Esophagus squamous epithelium (tissue), 5 donors: Measurements from ENCODE around the gene LCAT. TPM values are rescaled to one million over a fixed set of nuclear protein-coding genes. Genes with fewer than 3 reads are reported as not detected.

Experiments
- DNase-seq: peaks from one replicate; lab custom pipeline; 2025; lab: John Stamatoyannopoulos, UW
- H3K27ac ChIP-seq, 4 donors: fragments of 200-600 bp; sonication (generic); one replicate each; pipeline ENCODE4 v1.5.1; 2016 to 2019; ENCODE audit warnings: mild to moderate bottlenecking in 1 of 4
- H3K27me3 ChIP-seq, 4 donors: fragments of 200-600 bp; sonication (generic); 1 replicate in 3 of 4; 2 replicates in 1 of 4; pipeline versions ENCODE4 v1.5.1 to v1.6.0; 2017 to 2021; ENCODE audit warnings: antibody characterized with exemption in 1 of 4
- H3K36me3 ChIP-seq, 3 donors: fragments of 200-600 bp; sonication (generic); one replicate each; pipeline ENCODE4 v1.5.1; 2016 to 2019
- H3K4me1 ChIP-seq, 3 donors: fragments of 200-600 bp; sonication (generic); one replicate each; pipeline ENCODE4 v1.5.1; 2017 to 2019
- H3K4me3 ChIP-seq, 4 donors: fragments of 200-600 bp; sonication (generic); 1 replicate in 3 of 4; 2 replicates in 1 of 4; pipeline ENCODE4 v1.5.1; 2016 to 2019; ENCODE audit warnings: mild to moderate bottlenecking in 2 of 4, moderate library complexity in 1 of 4
- H3K9me3 ChIP-seq, 3 donors: fragments of 200-600 bp; sonication (generic); one replicate each; pipeline ENCODE4 v1.5.1; 2016 to 2019
- CTCF ChIP-seq, 6 experiments: fragments of 450-650 bp in 4 of 6; fragments of 200-600 bp in 2 of 6; sonication (generic) in 2 of 6; IDR thresholded peaks; one replicate each; pipeline ENCODE4 v1.5.1; 2016 to 2019; ENCODE audit warnings: antibody characterized with exemption in 6 of 6, mild to moderate bottlenecking in 4 of 6, moderate library complexity in 4 of 6
- POLR2A ChIP-seq, 4 donors: fragments of 450-650 bp; IDR thresholded peaks; one replicate each; pipeline ENCODE4 v1.6.1; 2017; ENCODE audit warnings: antibody characterized with exemption in 4 of 4, mild to moderate bottlenecking in 4 of 4, moderate library complexity in 3 of 4
- WGBS, 2 donors: methylation state at CpG; one replicate each; pipeline ENCODE4 v1.1.5; 2018; 5-methylcytosine and 5-hydroxymethylcytosine counted together
- intact Hi-C: fragments of 100-400 bp; cut with DNase I; formaldehyde crosslinking; loops from one replicate; pipeline ENCODE4 v1.15.0; 2022
- total RNA-seq, 4 donors: library from RNA; depleted of rRNA; stranded (reverse); fragments of >200 nt; gene quantifications; one replicate each; pipeline ENCODE4 v1.1.0, GENCODE V29; 2016
- donor health status: DM: yes; HTN: yes; CAD: no.

Gene LCAT
- total RNA-seq, 4 donors from 2014 or later = 1.2 to 12.4 (median 3.8) TPM

DNA sequence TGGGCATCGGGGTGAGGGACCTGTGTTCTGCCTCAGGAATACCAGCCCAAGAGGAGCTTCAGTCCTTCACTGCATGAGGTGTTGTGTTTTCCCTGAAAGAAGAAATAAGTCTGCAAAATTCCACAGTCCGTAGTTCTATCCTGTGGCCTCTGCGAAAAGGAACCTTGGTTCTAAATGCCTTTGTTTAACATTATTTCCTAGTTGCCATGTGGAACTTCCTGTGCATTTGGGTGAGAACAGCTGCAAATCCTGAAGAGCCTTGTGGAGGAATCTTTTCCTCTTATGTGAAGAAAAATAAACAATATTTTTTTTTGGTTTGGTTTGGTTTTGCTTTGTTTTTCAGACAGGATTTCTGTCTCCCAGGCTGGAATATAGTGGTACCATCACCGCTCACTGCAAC, 41.1 kb downstream of the LCAT start:
- H3K4me3 ChIP-seq = no peak overlapping the region
- no peak for DNase-seq
- WGBS, 2 donors = 83 to 88% methylated on average over 3 to 4 of the region's 4 CpGs
- intact Hi-C loops = no loop called here
- H3K27ac ChIP-seq = peak overlapping the region in 1 of 4 donors; percentile 21
- peaks cover 0 to 45% (median 0%) of the 10 kb centered on the region in 3 donors for H3K36me3 ChIP-seq
- TF ChIP-seq POLR2A (IDR thresholded peaks at IDR 0.05) (no peak), CTCF (IDR thresholded peaks at IDR 0.05) (no peak)
- peaks cover 0 to 12% (median 6%) of the 10 kb centered on the region in 3 donors for H3K4me1 ChIP-seq
- no peaks in the 10 kb centered on the region for H3K27me3 ChIP-seq
- H3K9me3 ChIP-seq = no peaks in the 10 kb centered on the region

GRCh38 chr16:67901734-67902133, 42.2 kb downstream of the LCAT start:
- intact Hi-C loops = no loop called here
- 93 to 96% methylated on average over 3 to 5 of the region's 5 CpGs for WGBS, 2 donors

GRCh38 chr16:67897231-67897630, 46.7 kb downstream of the LCAT start:
- DNase-seq = no peak
- 63 to 78% methylated on average over 3 of the region's 3 CpGs for WGBS, 2 donors
- peak overlapping the region in 2 of 4 donors; percentile 47 to 62 for H3K27ac ChIP-seq
- TF ChIP-seq CTCF (IDR thresholded peaks at IDR 0.05) = no peak
- no peak for TF ChIP-seq POLR2A (IDR thresholded peaks at IDR 0.05)
- H3K27me3 ChIP-seq = no peaks in the 10 kb centered on the region
- no peaks in the 10 kb centered on the region for H3K9me3 ChIP-seq
- intact Hi-C loops = no loop called here
- H3K36me3 ChIP-seq = peaks cover 0 to 16% (median 0%) of the 10 kb centered on the region in 3 donors
- no peak overlapping the region for H3K4me3 ChIP-seq
- H3K4me1 ChIP-seq = peaks cover 25 to 63% (median 48%) of the 10 kb centered on the region in 3 donors

More at GRCh38 chr16:67901734-67902133, 42.2 kb downstream of the LCAT start:
- Histone ChIP-seq H3K36me3 (peaks cover 0 to 45% (median 0%) of the 10 kb centered on the region in 3 donors), H3K27me3 (no peaks in the 10 kb centered on the region), H3K4me3 (no peak overlapping the region), H3K9me3 (no peaks in the 10 kb centered on the region), H3K4me1 (peaks cover 11 to 23% (median 17%) of the 10 kb centered on the region in 3 donors), H3K27ac (no peak overlapping the region)
- TF ChIP-seq CTCF (IDR thresholded peaks at IDR 0.05) = no peak
- no peak for TF ChIP-seq POLR2A (IDR thresholded peaks at IDR 0.05)
- DNase-seq = no peak

DNA sequence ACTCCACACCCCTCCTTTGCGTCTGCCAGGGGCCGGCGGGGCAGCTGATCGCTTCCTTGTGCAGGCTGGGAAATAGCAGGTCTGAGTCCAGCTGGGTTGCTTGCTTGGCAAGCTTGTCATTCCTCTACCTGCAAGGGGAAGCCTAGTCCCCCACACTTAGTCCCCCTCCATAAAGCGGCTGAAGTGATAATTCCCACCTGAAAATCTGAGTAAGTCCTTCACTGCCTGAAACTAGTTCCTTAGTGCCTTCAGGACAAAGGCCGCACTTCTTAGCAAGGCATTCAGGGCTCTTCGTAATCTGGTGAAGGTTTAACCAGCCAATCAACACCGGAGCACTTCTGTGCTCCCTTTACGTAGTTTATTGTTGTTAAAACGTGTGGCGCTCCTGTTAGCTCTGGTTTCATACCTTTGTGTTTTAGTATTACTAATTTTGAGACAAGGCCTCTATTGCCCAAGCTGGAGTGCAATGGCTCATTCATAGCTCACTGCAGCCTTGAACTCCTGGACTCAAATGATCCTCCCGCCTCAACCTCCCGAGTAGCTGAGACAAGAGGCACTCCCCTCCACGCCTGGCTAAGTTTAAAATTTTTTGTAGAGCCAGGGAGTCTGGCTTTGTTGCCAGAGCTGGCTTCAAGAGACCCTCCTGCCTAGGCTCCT, 50.0 kb downstream of the LCAT start:
- H3K4me3 ChIP-seq = peak overlapping the region; percentile 76 to 99 (median 95)
- TF ChIP-seq POLR2A (IDR thresholded peaks at IDR 0.05) = no peak
- TF ChIP-seq CTCF (IDR thresholded peaks at IDR 0.05) = no peak
- DNase-seq = no peak
- peak overlapping the region; percentile 93 to 99 (median 98) for H3K27ac ChIP-seq
- no peaks in the 10 kb centered on the region for H3K36me3 ChIP-seq
- intact Hi-C loops = no loop called here
- peaks cover 25 to 63% (median 50%) of the 10 kb centered on the region in 3 donors for H3K4me1 ChIP-seq
- no peaks in the 10 kb centered on the region for H3K27me3 ChIP-seq
- 21% methylated on average over 10 to 11 of the region's 14 CpGs for WGBS, 2 donors
- H3K9me3 ChIP-seq = no peaks in the 10 kb centered on the region
